NB4 (cell line): ENCODE data around the gene MPP2.

ENCODE experiments used
- DNase-seq: peaks from one replicate; pipeline ENCODE4 v3.0.0; 2010; ENCODE audit warnings: low read depth
- H3K4me3 ChIP-seq: one replicate; pipeline ENCODE4 v1.5.1; 2011; ENCODE audit warnings: mild to moderate bottlenecking, low read depth, low read length, moderate library complexity
- CTCF ChIP-seq: IDR thresholded peaks from one replicate; pipeline ENCODE4 v1.5.1; 2012; ENCODE audit warnings: low read depth, low read length
- MAX ChIP-seq: IDR thresholded peaks from 2 replicates; pipeline ENCODE4 v1.6.1; 2011; ENCODE audit warnings: low read depth, low read length
- MYC ChIP-seq: IDR thresholded peaks from 2 replicates; pipeline ENCODE4 v1.6.1; 2011; ENCODE audit warnings: low read depth, low read length
- POLR2A ChIP-seq: IDR thresholded peaks from 2 replicates; pipeline ENCODE4 v1.6.1; 2011; ENCODE audit warnings: mild to moderate bottlenecking; ENCODE audit not compliant: insufficient read length; ENCODE audit errors: extremely low read depth

MPP2 gene

GRCh38 chr17:43881758-43882505 lies 25.4 kb downstream of the MPP2 start:
- no peak for DNase-seq
- TF ChIP-seq MAX = no peak
- TF ChIP-seq CTCF = no peak
- no peak for TF ChIP-seq POLR2A
- TF ChIP-seq MYC = no peak
- no peak overlapping the region for H3K4me3 ChIP-seq

GRCh38 chr17:43881181-43881580 lies 26.2 kb downstream of the MPP2 start:
- no peak for TF ChIP-seq MAX
- TF ChIP-seq CTCF = no peak
- no peak for TF ChIP-seq POLR2A
- TF ChIP-seq MYC = no peak
- DNase-seq = no peak
- H3K4me3 ChIP-seq = no peak overlapping the region

- no peak overlapping the region for H3K4me3 ChIP-seq
- peak; percentile 34 for DNase-seq
- TF ChIP-seq MYC (no peak), MAX (no peak), POLR2A (no peak), CTCF (peak; percentile 71)
Observed at GRCh38 chr17:43880420-43880991, 26.8 kb downstream of the MPP2 start.

- TF ChIP-seq CTCF = no peak
- no peak for TF ChIP-seq POLR2A
- no peak for TF ChIP-seq MYC
- TF ChIP-seq MAX = no peak
- no peak overlapping the region for H3K4me3 ChIP-seq
- DNase-seq = no peak
Observed at GRCh38 chr17:43879723-43880419, 27.5 kb downstream of the MPP2 start.

GRCh38 chr17:43878260-43879175 lies 28.8 kb downstream of the MPP2 start:
- H3K4me3 ChIP-seq = no peak overlapping the region
- TF ChIP-seq CTCF (peak; percentile 89), MAX (peak; percentile 42; the same call in 1 of the 2 replicates), POLR2A (no peak), MYC (no peak)
- DNase-seq = peak; percentile 70
